Tibial nerve (tissue), 4 donors: ENCODE results near the gene SH3GLB1. TPM values are rescaled to one million over a fixed set of nuclear protein-coding genes. Genes with fewer than 3 reads are reported as not detected.
A peak's percentile ranks its signal among the peaks of the same experiment; 100 is the strongest.

Experiments used
- DNase-seq, 2 donors: peaks; one replicate each; pipeline ENCODE4 v3.0.0-alpha.2; 2019; ENCODE audit warnings: low spot score in 2 of 2
- H3K27ac ChIP-seq, 4 donors: fragments of 200-600 bp; sonication (generic) in 3 of 4; one replicate each; pipeline ENCODE4 v1.5.1; 2017 to 2019; ENCODE audit warnings: mild to moderate bottlenecking in 1 of 4
- H3K27me3 ChIP-seq, 2 donors: fragments of 200-600 bp; sonication (generic) in 1 of 2; one replicate each; pipeline versions ENCODE4 v1.5.1 to v1.6.0; 2017 to 2019
- H3K36me3 ChIP-seq, 3 donors: fragments of 200-600 bp; sonication (generic); one replicate each; pipeline ENCODE4 v1.5.1; 2018 to 2019
- H3K4me1 ChIP-seq, 4 donors: fragments of 200-600 bp; sonication (generic) in 3 of 4; one replicate each; pipeline ENCODE4 v1.5.1; 2017 to 2019
- H3K4me3 ChIP-seq, 4 donors: fragments of 200-600 bp; sonication (generic) in 3 of 4; one replicate each; pipeline ENCODE4 v1.5.1; 2017 to 2019; ENCODE audit warnings: mild to moderate bottlenecking in 1 of 4, moderate library complexity in 1 of 4
- H3K9me3 ChIP-seq, 4 donors: fragments of 200-600 bp; sonication (generic) in 3 of 4; one replicate each; pipeline ENCODE4 v1.5.1; 2017 to 2019
- CTCF ChIP-seq, 5 experiments: fragments of 200-600 bp in 3 of 5; fragments of 450-650 bp in 2 of 5; sonication (generic) in 3 of 5; IDR thresholded peaks; one replicate each; pipeline ENCODE4 v1.5.1; 2016 to 2019; ENCODE audit warnings: antibody characterized with exemption in 5 of 5, mild to moderate bottlenecking in 3 of 5, moderate library complexity in 2 of 5
- EP300 ChIP-seq, 2 donors: sonication (generic); formaldehyde crosslinking; IDR thresholded peaks; one replicate each; pipeline ENCODE4 v1.6.1; 2017; ENCODE audit warnings: antibody characterized with exemption in 2 of 2, mild to moderate bottlenecking in 1 of 2
- POLR2A ChIP-seq, 2 donors: fragments of 450-650 bp; IDR thresholded peaks; one replicate each; pipeline ENCODE4 v1.6.1; 2017; ENCODE audit warnings: antibody characterized with exemption in 2 of 2, mild to moderate bottlenecking in 2 of 2, moderate library complexity in 2 of 2
- WGBS, 2 donors: methylation state at CpG; one replicate each; pipeline ENCODE4 v1.1.5; 2018; 5-methylcytosine and 5-hydroxymethylcytosine counted together
- total RNA-seq, 4 donors: library from RNA; depleted of rRNA; stranded (reverse); fragments of >200 nt; gene quantifications; one replicate each; pipeline ENCODE4 v1.1.0, GENCODE V29; 2016

The SH3GLB1 gene
- total RNA-seq, 4 donors from 2014 or later, result 37.7 to 46.1 (median 40.1) TPM

GRCh38 chr1:86778569-86779239 is 74.3 kb downstream of the SH3GLB1 start:
- Histone ChIP-seq H3K27me3 (no peaks in the 10 kb centered on the region), H3K9me3 (no peaks in the 10 kb centered on the region), H3K4me3 (no peak overlapping the region), H3K27ac (no peak overlapping the region), H3K4me1 (peaks cover 0 to 19% (median 2%) of the 10 kb centered on the region in 4 donors), H3K36me3 (no peaks in the 10 kb centered on the region)
- WGBS, 2 donors, result 68% methylated on average over 2 of the region's 2 CpGs
- DNase-seq, result no peak
- TF ChIP-seq POLR2A (IDR thresholded peaks at IDR 0.05) (no peak), EP300 (IDR thresholded peaks at IDR 0.05) (no peak), CTCF (IDR thresholded peaks at IDR 0.05) (no peak)

- Histone ChIP-seq H3K9me3 (no peaks in the 10 kb centered on the region), H3K27me3 (no peaks in the 10 kb centered on the region), H3K36me3 (no peaks in the 10 kb centered on the region), H3K27ac (no peak overlapping the region), H3K4me3 (no peak overlapping the region), H3K4me1 (peaks cover 0 to 13% (median 2%) of the 10 kb centered on the region in 4 donors)
- TF ChIP-seq CTCF (IDR thresholded peaks at IDR 0.05), result no peak
- DNase-seq, result no peak
- WGBS, 2 donors, result 82 to 85% methylated on average over 8 of the region's 8 CpGs
These were observed 75.2 kb downstream of the SH3GLB1 start for GRCh38 chr1:86779308-86780191.

- Histone ChIP-seq H3K4me3 (no peak overlapping the region), H3K36me3 (no peaks in the 10 kb centered on the region), H3K27ac (no peak overlapping the region), H3K4me1 (peaks cover 0 to under 1% (median 0%) of the 10 kb centered on the region in 4 donors), H3K27me3 (no peaks in the 10 kb centered on the region), H3K9me3 (peaks cover 0 to 9% (median 0%) of the 10 kb centered on the region in 4 donors)
- TF ChIP-seq CTCF (IDR thresholded peaks at IDR 0.05), result no peak
- no peak for TF ChIP-seq EP300 (IDR thresholded peaks at IDR 0.05)
- TF ChIP-seq POLR2A (IDR thresholded peaks at IDR 0.05), result no peak
- no peak for DNase-seq
These were observed 78.1 kb downstream of the SH3GLB1 start for GRCh38 chr1:86782482-86782881.

- no peak for TF ChIP-seq EP300 (IDR thresholded peaks at IDR 0.05)
- TF ChIP-seq CTCF (IDR thresholded peaks at IDR 0.05), result no peak
- no peak for TF ChIP-seq POLR2A (IDR thresholded peaks at IDR 0.05)
- Histone ChIP-seq H3K27me3 (no peaks in the 10 kb centered on the region), H3K4me1 (peaks cover 0 to 22% (median 10%) of the 10 kb centered on the region in 4 donors), H3K4me3 (no peak overlapping the region), H3K36me3 (no peaks in the 10 kb centered on the region), H3K9me3 (peaks cover 0 to 9% (median 0%) of the 10 kb centered on the region in 4 donors), H3K27ac (peak overlapping the region in 1 of 4 donors; percentile 9)
- DNase-seq, result no peak
These were observed 83.2 kb downstream of the SH3GLB1 start for GRCh38 chr1:86787621-86788020.
